Stimulated activated naive CD4-positive, alpha-beta T cell (primary cell): Measurements from ENCODE around the gene SNX9.
A peak's percentile ranks its signal among the peaks of the same experiment; 100 is the strongest.
"Not testable (repeated sequence)": the region's sequence is repeated elsewhere in the genome, so short reads cannot be mapped to it uniquely, and the experiment has no call there.

Experiments used
- DNase-seq, 6 experiments: peaks; one replicate each; lab custom pipeline; 2025; lab: John Stamatoyannopoulos, UW

Gene SNX9

GRCh38 chr6:157954150-157955117, 131.4 kb downstream of the SNX9 start:
- no peak for DNase-seq

DNA sequence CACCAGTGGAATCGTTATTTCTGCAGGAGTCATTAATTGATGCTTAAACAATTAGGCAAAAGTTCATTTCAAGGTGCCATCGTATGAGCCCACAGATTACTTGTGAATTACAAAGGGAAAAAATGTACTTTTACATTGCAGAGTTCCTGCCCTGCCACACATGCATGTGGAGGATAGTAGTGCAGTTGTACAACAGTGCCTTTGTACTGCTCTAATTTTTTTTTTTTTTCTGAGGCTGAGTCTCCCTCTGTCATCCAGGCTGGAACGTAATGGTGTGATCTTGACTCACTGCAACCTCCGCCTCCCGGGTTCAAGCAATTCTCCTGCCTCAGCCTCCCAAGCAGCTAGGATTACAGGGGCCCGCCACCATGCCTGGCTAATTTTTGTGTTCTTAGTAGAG, 132.6 kb downstream of the SNX9 start:
- DNase-seq = no peak

DNA sequence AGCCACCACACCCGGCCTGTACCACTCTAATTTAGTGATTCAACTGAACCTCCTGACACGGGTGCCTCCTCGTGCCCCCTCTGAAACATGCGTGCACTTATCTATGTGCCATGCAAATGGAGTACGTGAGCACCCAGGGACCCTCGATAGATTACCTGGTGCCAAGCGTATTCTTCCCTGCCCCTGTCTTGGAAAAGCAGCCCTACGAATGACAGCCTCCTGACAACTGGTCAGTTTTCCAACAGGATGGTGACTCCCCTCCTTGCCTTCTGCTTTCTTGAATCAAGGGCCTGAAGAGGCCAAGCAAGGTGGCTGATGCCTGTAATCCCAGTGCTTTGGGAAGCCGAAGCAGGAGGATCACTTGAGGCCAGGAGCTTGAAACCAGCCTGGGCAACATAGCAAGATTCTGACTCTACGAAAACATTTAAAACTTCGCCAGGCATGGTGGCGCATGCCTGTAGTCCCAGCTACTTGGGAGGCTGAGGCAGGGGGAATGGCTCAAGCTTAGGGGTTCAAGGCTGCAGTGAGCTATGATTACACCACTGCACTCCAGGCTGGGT, 133.2 kb downstream of the SNX9 start:
- DNase-seq = no peak

DNA sequence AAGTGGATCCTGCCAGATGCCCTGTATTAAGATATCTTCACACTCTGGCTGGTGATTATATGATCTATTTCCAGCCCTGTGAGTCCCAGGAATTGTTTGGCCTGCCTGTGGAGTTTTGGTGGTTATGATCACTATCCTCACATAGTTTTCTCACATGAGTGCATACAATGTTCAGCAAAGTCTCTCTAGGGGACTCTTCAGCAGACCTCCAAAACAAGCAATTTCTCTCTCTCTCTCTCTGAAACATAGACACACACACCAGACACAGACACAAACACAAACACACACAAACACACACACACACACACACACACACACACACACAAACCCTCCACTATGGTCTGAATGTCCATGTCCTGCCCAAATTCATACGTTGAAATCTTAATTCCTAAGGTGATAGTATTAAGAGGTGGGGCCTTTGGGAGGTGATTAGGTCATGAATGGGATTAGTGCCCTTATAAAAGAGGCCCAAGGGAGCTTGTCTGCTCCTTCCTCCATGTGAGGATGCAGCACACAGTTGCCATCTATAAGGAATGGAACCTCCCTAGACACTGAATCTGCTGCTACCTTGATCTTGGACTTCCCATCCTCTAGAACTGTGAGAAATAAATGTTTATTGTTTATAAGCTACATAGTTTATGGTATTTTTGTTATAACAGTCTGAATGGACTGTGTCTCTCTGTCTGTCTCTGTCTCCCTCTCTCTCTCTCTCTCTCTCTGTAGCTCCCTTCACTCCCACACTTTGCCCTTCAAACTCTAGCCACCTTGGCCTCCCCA, 136.6 kb downstream of the SNX9 start:
- no peak for DNase-seq

DNA sequence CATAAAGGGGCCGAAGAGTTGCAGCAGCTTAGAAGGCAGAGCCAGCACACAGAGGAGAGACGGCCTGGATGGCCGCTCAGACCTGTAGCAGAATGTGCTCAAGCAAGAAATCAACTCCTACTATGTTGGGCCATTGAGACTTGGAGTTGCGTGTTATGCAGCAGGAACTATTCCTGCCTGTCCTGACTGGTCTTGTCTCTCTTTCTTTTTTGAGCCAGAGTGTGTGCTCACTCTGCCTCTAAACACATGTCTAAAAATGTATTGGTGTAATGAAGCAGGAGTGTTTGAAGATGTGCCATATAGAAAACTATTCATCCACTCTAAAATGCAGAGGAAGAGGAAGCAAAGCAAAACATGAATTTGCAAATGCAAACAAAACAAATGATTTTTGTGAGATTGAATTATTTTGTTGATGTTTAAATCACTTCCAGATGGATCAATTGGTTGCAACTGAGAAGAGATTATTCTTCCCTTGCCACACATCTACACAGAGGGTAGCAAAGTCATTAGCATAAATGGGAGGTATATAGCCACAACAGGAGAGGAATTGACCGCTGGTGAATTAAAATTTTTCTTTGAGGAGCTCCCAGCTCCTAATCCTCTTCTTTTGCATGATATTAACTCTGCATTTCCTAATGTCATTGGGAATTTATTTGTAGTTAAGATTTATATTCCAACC, 138.2 kb downstream of the SNX9 start:
- no peak for DNase-seq

GRCh38 chr6:157961832-157962575, 139.0 kb downstream of the SNX9 start:
- no peak for DNase-seq

DNA sequence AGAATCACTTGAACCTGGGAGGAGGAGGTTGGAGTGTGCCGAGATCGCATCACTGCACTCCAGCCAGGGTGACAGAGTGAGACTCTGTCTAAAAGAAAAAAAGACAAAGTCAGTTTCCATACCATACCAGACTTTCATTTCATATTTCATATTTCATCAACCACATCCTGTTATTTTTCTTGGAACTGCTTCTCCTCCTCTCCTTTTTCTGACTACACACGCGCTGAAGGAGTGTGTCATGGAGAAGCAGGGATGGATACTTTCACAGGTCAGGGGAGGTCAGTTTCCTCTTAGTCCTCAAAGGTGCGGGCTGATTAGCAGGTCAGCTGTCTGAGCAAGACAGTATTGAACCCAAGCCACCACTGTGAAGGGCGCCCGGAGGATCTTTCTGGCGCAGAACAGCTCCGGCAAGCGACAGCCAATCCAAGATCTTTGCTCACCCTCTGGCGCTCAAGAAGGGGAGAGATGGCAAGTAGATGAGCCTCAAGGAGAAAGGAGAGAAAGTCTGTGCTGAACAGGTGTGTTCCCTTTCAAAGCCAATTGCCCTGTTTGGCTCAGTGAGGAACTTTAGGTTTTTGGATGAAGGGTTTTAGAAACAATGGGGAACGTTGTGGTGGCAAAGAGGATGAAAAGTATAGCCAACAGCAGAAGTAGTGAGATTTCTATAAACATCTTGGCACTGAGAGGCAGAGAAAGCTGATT, 139.7 kb downstream of the SNX9 start:
- DNase-seq = peak in 3 of 6 experiments; percentile 20 to 36 (median 20)

- no peak for DNase-seq
These were observed 141.1 kb downstream of the SNX9 start for GRCh38 chr6:157964100-157964499.

GRCh38 chr6:157965387-157965786, 142.3 kb downstream of the SNX9 start:
- DNase-seq = no peak

DNA sequence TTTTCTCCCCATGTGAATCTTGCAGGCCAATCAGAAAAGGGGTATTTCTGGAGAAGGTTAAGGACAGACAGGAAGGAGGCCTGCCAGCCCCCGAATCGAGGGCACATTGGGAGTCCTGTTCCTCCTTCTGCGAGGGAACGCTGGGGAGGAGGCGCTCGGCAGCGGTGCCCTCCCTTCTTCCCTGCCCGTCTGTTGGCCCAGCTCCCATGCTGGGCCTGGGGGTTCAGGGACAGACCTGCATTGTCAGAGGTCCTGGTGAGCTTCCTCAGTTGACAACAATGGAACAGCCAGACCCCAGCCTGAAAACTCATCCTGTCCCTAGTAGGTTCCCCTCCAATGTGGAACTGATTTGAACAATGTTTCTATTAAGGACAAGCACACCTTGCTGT, 143.5 kb downstream of the SNX9 start:
- no peak for DNase-seq

DNA sequence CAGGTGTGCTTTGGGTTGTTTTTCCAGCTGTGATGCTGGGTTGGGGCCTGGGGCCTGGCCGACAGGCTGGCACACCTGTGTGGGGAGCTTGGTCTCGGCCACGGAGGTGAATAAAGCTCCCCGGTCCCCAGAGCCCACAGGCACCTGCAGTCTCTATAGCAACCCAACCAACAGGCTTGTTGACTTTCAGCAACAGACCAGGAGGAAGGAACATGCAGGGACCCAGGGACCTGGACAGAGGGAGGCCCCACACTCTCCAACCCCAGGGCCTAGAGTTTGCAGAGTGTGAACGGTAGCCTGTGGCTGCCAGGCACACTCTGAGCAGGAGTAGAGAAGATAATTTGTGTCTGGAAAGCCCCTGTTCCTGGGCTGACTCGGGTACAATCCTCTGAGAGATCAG, 144.0 kb downstream of the SNX9 start:
- DNase-seq = no peak

- DNase-seq = no peak
These were observed 144.4 kb downstream of the SNX9 start for GRCh38 chr6:157967486-157967885.

DNA sequence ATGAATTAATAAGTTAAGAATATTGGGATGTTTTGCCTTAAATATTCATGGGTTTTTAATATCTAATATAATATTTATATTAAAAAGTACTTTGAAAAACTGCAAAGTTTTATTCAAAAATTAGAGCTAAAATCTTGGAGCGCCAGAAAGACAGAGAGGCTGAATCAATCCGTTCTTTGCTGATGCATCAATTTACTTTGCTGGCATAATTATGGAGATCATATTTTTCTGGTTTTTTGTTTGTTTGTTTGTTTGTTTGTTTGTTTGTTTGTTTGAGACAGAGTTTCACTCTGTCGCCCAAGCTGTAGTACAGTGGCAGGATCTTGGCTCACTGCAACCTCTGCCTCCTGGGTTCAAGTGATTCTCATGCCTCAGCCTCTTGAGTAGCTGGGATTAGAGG, 149.1 kb downstream of the SNX9 start:
- DNase-seq = not testable (repeated sequence)

- no peak for DNase-seq
These were observed 151.4 kb downstream of the SNX9 start for GRCh38 chr6:157974341-157974894.

DNA sequence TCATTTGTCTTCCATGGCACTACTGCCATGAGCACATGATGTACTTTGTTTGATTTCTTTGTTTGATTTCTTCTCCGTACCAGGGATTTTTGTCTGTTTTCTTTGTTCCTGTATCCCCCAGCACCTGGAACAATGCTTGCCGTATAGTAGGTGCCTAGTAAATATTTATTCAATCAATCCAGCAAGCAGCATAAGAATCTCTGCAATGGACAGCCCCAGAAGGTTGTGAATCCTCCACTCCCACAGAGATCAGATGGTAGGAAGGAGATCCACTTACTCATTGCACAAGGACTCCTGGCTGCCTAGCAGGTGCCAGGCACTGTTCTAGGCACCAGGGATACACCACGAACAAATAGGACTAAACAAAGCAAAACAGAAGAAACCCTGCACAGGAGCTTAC, 151.9 kb downstream of the SNX9 start:
- no peak for DNase-seq

DNA sequence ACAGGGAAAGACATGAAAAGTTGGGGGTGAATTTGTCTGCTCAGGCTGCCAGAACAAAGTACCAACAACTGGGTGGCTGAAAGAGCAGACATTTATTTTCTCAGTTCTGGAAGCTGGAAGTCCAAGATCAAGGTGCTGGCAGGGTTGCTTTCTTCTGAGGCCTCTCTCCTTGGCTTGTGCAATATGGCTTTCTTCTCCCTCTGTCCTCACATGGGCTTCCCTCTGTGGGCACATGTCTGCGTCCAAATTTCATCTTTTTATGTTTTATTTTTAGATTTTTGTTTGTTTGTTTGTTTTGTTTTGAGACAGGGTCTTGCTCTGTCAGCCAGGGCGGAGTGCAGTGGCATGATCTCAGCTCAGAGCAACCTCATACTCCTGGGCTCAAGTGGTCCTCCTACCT, 152.4 kb downstream of the SNX9 start:
- DNase-seq = no peak

GRCh38 chr6:157976345-157977175, 153.5 kb downstream of the SNX9 start:
- no peak for DNase-seq

DNA sequence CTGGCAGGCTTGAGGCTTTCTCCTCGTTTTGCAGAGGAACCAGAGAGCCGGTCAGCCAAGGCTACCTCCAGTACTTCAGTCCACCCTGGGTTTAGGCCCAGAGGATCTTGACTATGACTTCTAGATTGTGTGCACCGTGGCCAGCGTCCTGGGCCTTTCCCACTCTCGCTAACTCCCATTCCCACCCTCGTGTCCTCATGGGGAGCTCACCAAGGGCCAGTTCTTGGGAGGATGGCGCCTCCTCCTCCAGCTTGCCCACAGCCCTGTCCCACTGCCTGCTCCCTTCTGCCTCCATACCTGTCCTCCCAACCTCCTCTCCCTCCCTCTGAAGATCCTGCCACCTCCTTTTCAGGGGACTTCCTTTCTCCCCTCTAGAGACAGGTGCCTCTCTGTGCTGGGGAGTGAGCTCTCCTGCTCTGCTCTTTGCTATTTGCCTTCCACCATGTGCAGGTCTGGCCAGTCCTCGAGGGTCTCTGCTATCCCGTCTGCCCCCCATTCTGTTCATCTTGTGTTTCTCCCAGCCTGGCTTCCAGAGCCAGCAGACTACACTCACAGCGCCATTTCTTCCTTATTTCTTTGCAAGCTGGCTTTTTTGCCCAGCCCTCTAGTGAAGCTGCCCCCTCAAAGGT, 154.2 kb downstream of the SNX9 start:
- DNase-seq = no peak
